Gastrocnemius medialis (tissue), 4 donors: Measurements from ENCODE around the gene OR6J1.

Source experiments
- CTCF ChIP-seq, 5 experiments: fragments of 450-650 bp in 3 of 5; fragments of 200-600 bp in 2 of 5; sonication (generic) in 2 of 5; IDR thresholded peaks in 4 of 5; conservative IDR thresholded peaks in 1 of 5; 1 replicate in 4 of 5; 2 replicates in 1 of 5; pipeline ENCODE4 v1.5.1; 2016 to 2019; ENCODE audit warnings: antibody characterized with exemption in 5 of 5, mild to moderate bottlenecking in 3 of 5, moderate library complexity in 3 of 5
- POLR2A ChIP-seq, 2 donors: fragments of 450-650 bp; IDR thresholded peaks; one replicate each; pipeline ENCODE4 v1.6.1; 2017; ENCODE audit warnings: antibody characterized with exemption in 2 of 2, mild to moderate bottlenecking in 2 of 2, moderate library complexity in 2 of 2

- TF ChIP-seq CTCF (IDR thresholded peaks at IDR 0.05 in 4 of 5, conservative IDR thresholded peaks at IDR 0.05 in 1 of 5) (no peak), POLR2A (IDR thresholded peaks at IDR 0.05) (no peak)
Measured at GRCh38 chr14:22626590-22626989, 17.6 kb downstream of the OR6J1 start.
